HG03439 (cell line): Measurements from ENCODE around the gene RIOK2.
"Not testable (repeated sequence)": the region's sequence is repeated elsewhere in the genome, so short reads cannot be mapped to it uniquely, and the experiment has no call there.

ENCODE experiments used
- ATAC-seq: cut with Tn5 transposase; IDR thresholded peaks from one replicate; pipeline ENCODE4 v1.9.1; 2021; ENCODE audit warnings: mild to moderate bottlenecking, moderate library complexity; ENCODE audit not compliant: unreplicated experiment

Gene RIOK2

GRCh38 chr5:97183100-97183929 lies at the start of gene RIOK2:
RIOK2 (minus strand) TSS chr5:97183247; CDS start chr5:97183191, 56 bp downstream.
- ATAC-seq = peak; percentile 92

- ATAC-seq = peak; percentile 93
These were observed 48.1 kb upstream of the RIOK2 start for GRCh38 chr5:97231025-97231636.

DNA sequence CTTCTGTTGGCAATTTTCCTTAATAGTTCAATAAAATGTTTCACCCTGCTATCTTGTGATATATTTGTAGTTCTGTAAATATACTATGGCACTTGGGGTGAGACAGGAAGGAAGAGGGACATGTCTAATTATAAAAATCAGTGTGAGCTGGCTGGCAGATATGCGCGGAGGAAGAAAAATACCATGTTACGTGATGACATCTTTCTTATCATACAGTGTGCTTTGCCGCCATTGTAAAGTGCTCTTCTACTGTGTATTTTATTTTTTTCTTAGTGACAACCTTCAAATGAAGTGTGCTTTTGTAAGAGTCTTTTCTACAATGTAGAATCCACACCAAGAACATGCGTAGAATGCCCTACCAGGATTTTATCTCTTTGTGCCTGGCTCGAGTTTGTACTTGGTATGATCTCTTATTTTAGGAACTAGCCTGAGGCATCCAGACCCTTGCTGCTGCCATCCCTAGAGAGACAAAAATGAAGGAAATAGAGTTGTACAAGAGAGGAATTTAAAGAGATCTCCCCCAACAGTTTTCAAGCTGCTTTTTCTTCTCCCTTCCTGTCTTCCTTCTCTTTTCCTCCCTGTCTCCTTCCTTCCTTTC lies 46.7 kb upstream of the RIOK2 start:
- ATAC-seq = no peak

DNA sequence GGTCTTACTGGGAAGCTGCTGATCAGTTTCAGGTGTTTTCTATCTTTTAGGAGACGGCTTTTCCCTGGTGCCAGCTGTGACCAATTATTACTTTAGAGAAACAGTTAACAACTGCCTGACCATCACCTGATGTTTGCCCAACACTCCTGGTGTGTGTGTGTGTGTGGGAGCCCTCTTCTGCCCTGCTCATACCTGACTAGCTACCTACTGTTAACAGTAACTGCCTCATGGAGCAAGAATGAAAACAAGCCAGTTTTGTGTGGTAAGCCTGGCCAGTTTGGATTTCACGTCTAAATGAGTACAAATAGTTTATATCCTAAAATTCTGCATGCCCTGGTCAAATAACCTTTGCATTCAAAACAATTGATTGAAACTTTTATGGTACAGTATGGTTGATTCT lies 46.1 kb upstream of the RIOK2 start:
- ATAC-seq = no peak

GRCh38 chr5:97225222-97225621 lies 42.2 kb upstream of the RIOK2 start:
- no peak for ATAC-seq

DNA sequence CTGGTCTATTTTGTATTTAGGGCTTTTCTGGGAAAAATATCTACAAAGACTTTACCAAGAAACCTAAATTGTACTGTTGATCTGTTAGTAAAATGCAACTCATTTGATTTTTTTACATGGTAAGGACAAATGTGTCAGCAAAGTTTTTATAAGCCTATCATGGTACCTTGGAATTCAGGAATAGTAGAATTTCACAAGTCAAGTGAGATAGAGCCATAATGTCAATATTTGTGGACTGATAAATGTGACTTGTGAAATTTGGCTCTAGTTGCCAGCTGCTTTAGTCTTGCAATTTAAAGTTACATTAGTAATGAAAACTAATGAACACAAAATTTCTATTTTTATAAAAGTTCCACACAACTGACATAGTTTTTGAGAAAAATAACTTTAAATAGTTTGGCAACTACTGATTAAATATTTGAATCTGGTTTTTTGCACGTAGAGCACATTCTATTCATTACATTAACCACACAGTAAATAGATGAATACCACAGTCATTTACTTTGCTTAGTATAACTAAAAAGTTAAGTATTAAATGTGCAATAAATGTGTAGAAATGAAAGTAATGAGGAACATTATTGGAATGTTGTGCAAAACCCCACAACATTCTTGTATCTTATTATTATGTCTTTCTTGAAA lies 41.2 kb upstream of the RIOK2 start:
- ATAC-seq = no peak

DNA sequence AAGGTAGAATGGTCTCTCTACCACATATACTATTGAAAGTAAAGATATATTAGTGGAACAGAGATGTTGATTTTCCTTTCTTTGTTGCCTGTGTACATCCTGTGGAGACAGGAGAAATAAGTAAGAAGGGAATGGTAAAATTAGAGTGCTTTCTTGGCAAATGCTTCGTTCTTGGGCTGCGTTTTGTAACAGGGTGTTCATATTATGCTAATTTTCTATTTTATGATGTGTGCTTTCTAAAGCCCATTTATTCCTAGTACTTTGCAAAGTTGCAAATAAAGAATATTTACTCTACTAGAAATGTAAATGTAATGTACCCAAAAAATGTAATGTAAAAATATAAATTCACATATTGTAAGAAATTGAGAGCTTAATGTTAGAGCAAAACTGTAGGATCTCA lies 40.5 kb upstream of the RIOK2 start:
- no peak for ATAC-seq

GRCh38 chr5:97209343-97209742 lies 26.3 kb upstream of the RIOK2 start:
- ATAC-seq = no peak

GRCh38 chr5:97208714-97209113 lies 25.7 kb upstream of the RIOK2 start:
- ATAC-seq = no peak

DNA sequence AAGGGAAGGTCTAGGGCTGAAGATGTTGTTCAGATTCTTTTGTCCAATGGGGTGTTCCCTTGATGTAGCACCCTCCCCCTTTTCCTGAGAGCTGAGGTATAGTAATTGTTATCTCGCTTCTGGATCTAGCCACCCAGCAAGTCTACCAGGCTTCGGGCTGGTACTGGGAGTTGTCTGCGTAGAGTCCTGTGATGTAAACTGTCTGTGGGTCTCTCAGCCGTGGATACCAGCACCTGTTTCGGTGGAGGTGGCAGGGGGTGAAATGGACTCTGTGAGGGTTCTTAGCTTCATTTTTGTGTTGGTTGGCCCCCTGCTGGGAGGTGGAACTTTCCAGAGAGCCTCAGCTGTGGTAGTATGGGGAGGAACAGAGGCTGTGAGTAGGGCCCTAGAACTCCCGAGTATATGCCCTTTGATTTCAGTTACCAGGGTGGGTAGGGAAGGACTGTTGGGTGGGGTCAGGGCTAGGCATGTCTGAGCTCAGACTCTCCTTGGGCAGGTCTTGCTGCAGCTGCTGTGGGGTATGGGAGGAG lies 25.2 kb upstream of the RIOK2 start:
- no peak for ATAC-seq

GRCh38 chr5:97194366-97194765 lies 11.3 kb upstream of the RIOK2 start:
- no peak for ATAC-seq

DNA sequence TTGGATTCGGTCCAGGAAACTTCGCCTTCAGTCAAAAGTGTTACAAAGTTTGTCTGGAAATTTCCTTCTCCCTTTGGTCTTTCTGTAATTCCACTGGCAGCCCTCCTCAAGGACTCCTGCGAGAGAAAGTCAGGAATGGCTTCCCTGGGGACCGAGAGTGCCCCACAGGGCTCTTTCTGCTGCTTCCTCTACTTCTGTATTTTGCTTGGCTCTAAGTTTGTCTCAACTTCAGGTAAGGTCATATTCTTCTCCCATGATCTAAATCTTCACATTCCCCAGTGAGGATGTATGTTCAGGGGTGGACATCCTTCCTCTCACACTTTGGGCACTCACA lies 10.3 kb upstream of the RIOK2 start:
- no peak for ATAC-seq

DNA sequence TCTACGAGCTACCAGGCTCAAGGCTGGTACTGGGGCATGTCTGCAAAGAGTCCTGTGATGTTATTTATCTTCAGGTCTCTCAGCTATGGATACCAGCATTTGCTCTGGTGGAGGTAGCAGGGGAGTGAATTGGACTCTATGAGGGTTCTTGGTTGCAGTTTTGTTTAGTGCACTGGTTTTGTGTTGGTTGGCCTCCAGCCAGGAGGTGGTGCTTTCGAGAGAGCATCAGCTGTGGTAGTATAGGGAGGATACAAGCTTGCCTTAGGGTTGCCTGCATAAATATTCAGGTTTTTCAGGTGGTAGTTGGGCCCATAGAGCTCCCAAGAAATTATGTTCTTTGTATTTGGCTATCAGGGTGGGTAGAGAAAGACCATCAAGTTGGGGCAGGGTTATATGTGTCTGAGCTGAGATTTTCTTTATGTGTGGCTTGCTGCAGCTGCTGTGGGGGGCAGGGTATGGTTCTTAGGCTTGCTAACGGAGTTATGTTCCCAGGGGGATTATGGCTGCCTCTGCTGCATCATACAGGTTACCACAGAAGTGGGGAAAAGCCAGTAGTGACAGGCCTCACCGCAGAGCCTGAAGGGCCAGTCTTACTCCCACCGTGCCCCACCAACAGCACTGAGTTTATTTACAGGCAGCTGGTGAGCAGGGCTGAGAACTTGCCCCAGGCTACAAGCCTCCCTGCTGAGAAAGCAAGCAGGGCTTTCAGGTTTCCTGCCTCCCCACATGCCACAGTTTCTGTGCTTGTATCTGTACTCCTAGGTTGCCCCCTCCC lies 9.7 kb upstream of the RIOK2 start:
- peak; percentile 87 for ATAC-seq

DNA sequence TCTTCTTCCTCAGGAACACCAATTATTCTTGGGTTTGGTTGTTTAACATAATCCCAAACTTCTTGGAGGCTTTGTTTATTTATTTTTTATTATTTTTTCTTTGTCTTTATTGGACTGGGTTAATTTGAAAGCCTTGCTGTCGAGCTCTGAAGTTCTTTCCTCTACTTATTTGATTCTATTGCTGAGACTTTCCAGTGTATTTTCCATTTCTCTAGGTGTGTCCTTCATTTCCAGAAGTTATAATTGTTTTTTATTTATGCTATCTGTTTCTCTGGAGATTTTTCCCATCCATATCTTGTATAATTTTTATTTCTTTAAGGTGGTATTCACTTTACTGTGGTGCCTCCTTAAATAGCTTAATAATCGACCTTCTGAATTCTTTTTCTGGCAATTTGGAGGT lies 8.8 kb upstream of the RIOK2 start:
- ATAC-seq = no peak

GRCh38 chr5:97189523-97189922 lies 6.5 kb upstream of the RIOK2 start:
- ATAC-seq = not testable (repeated sequence)

- ATAC-seq = no peak
These were observed 825 bp upstream of the RIOK2 start for GRCh38 chr5:97183930-97184213.

DNA sequence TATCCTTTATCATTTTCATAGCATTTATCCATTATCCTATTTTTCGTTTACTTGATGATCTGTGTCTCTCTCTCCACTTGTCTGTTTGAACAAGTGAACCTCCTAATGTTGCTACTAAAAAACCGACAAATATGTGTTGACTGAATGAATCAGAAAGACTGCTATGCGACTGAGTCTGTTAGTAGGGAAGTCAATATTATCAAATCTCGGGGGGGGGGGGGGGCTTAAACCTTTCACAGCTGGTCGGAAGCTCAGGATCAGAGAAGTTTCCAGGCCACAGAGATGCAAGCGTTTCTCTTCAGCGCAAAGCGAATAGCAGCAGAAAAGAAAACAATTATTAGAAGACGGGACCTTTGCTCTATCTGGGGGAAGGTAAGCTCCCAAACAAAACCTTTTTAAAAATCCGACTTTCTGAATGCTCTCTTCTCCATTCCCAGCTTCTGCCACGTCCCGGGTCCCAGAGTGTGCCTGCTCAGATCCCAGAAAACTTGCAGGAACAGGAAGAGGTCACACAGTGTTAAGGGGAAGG lies 412 bp downstream of the RIOK2 start:
- no peak for ATAC-seq

- ATAC-seq = no peak
These were observed 1.0 kb downstream of the RIOK2 start for GRCh38 chr5:97181856-97182545.

- ATAC-seq = not testable (repeated sequence)
These were observed 3.6 kb downstream of the RIOK2 start for GRCh38 chr5:97179457-97179856.

DNA sequence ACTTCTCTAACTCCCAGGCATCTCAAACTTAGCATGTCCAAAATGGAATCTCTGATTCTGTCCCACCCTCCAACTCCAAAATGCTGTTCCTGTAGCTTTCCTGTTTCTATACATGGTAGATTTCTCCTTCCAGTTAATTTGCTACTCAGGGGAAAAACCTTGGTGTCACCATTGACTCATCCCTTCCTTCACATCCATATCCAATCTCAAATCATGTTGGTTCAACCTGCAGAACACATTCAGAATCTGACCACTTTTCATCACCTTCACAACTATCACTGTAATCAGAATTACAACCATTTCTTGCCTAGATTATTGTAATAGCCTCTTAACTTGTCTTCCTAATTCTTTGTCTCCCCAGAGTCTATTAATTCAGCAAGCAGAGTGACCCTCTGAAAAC lies 10.8 kb downstream of the RIOK2 start:
- ATAC-seq = no peak
